Upper lobe of right lung (tissue), 1 donor: ENCODE results near the gene C3orf49. TPM values are rescaled to one million over a fixed set of nuclear protein-coding genes. Genes with fewer than 3 reads are reported as not detected.

Experiments used
- ATAC-seq: fragments of 200-7000 bp; cut with Tn5 transposase; one replicate; pipeline ENCODE4 v1.9.1; 2020; ENCODE audit warnings: mild to moderate bottlenecking, moderate library complexity
- DNase-seq: peaks from one replicate; pipeline ENCODE4 v3.0.0-alpha.2; 2020
- H3K27ac ChIP-seq: fragments of 200-600 bp; one replicate; pipeline ENCODE4 v1.8.0; 2022
- H3K27me3 ChIP-seq: fragments of 200-600 bp; one replicate; pipeline ENCODE4 v1.8.0; 2022; ENCODE audit warnings: mild to moderate bottlenecking
- H3K36me3 ChIP-seq: fragments of 200-600 bp; one replicate; pipeline ENCODE4 v1.8.0; 2022
- H3K4me1 ChIP-seq: fragments of 200-600 bp; one replicate; pipeline ENCODE4 v1.8.0; 2022
- H3K4me3 ChIP-seq: fragments of 200-600 bp; one replicate; pipeline ENCODE4 v1.8.0; 2022; ENCODE audit warnings: mild to moderate bottlenecking
- H3K9me3 ChIP-seq: fragments of 200-600 bp; one replicate; pipeline ENCODE4 v1.8.0; 2022
- CTCF ChIP-seq: fragments of 200-600 bp; IDR thresholded peaks from one replicate; pipeline ENCODE4 v1.8.0; 2022; ENCODE audit warnings: antibody characterized with exemption
- intact Hi-C: fragments of 100-400 bp; cut with DNase I; formaldehyde crosslinking; loops from one replicate; pipeline ENCODE4 v1.11.0; 2022
- total RNA-seq: library from RNA; stranded (reverse); fragmentation: NEBNext Ultra II Directional; extraction: Animal tissue kit (Norgen Biotek cat#: 25700); gene quantifications from one replicate; pipeline ENCODE4 v1.2.1, GENCODE V29; 2021
- donor health status: DM: no; HTN: yes; CAD: no; lungs with severe emphysema.

The C3orf49 gene
- total RNA-seq, 1 donor from 2014 or later, result not detected

- no peak overlapping the region for H3K27ac ChIP-seq
- no peak for DNase-seq
- ATAC-seq, result peak; percentile 59
Measured at GRCh38 chr3:63874769-63875168, 55.7 kb downstream of the C3orf49 start.

GRCh38 chr3:63875510-63875909 is 56.4 kb downstream of the C3orf49 start:
- no peak for TF ChIP-seq CTCF
- H3K27me3 ChIP-seq, result no peaks in the 10 kb centered on the region
- H3K4me1 ChIP-seq, result peaks cover 5% of the 10 kb centered on the region
- ATAC-seq (no peak), DNase-seq (no peak)
- no peak overlapping the region for H3K27ac ChIP-seq
- intact Hi-C loops, result no loop called here
- H3K4me3 ChIP-seq, result no peak overlapping the region
- no peaks in the 10 kb centered on the region for H3K36me3 ChIP-seq
- no peaks in the 10 kb centered on the region for H3K9me3 ChIP-seq

More at GRCh38 chr3:63874769-63875168, 55.7 kb downstream of the C3orf49 start:
- Histone ChIP-seq H3K4me3 (no peak overlapping the region), H3K27me3 (no peaks in the 10 kb centered on the region), H3K36me3 (no peaks in the 10 kb centered on the region), H3K9me3 (no peaks in the 10 kb centered on the region), H3K4me1 (peaks cover 5% of the 10 kb centered on the region)
- TF ChIP-seq CTCF, result no peak
- intact Hi-C loops, result no loop called here

GRCh38 chr3:63876260-63876659 is 57.2 kb downstream of the C3orf49 start:
- H3K27me3 ChIP-seq, result no peaks in the 10 kb centered on the region
- H3K9me3 ChIP-seq, result no peaks in the 10 kb centered on the region
- no peak for DNase-seq
- no peaks in the 10 kb centered on the region for H3K36me3 ChIP-seq
- no peak overlapping the region for H3K27ac ChIP-seq
- intact Hi-C loops, result no loop called here
- TF ChIP-seq CTCF, result no peak
- ATAC-seq, result no peak
- no peak overlapping the region for H3K4me3 ChIP-seq
- H3K4me1 ChIP-seq, result peaks cover 5% of the 10 kb centered on the region

- Histone ChIP-seq H3K36me3 (no peaks in the 10 kb centered on the region), H3K4me3 (no peak overlapping the region), H3K27ac (no peak overlapping the region), H3K9me3 (no peaks in the 10 kb centered on the region), H3K27me3 (no peaks in the 10 kb centered on the region), H3K4me1 (no peaks in the 10 kb centered on the region)
- intact Hi-C loops, result no loop called here
- no peak for TF ChIP-seq CTCF
- DNase-seq (no peak), ATAC-seq (no peak)
Measured at GRCh38 chr3:63877737-63878393, 58.8 kb downstream of the C3orf49 start.

GRCh38 chr3:63878394-63879060 is 59.4 kb downstream of the C3orf49 start:
- intact Hi-C loops, result no loop called here
- no peaks in the 10 kb centered on the region for H3K9me3 ChIP-seq
- H3K36me3 ChIP-seq, result no peaks in the 10 kb centered on the region
- no peak overlapping the region for H3K27ac ChIP-seq
- H3K4me3 ChIP-seq, result no peak overlapping the region
- no peaks in the 10 kb centered on the region for H3K27me3 ChIP-seq
- ATAC-seq (no peak), DNase-seq (no peak)
- no peaks in the 10 kb centered on the region for H3K4me1 ChIP-seq
- no peak for TF ChIP-seq CTCF
